GM18526 (cell line): ENCODE measurements around the gene UBR2.

ENCODE experiments used
- POLR2A ChIP-seq: IDR thresholded peaks from 3 replicates; pipeline ENCODE4 v1.6.1; 2011; ENCODE audit not compliant: insufficient read length; ENCODE audit errors: extremely low read depth

Gene UBR2

DNA sequence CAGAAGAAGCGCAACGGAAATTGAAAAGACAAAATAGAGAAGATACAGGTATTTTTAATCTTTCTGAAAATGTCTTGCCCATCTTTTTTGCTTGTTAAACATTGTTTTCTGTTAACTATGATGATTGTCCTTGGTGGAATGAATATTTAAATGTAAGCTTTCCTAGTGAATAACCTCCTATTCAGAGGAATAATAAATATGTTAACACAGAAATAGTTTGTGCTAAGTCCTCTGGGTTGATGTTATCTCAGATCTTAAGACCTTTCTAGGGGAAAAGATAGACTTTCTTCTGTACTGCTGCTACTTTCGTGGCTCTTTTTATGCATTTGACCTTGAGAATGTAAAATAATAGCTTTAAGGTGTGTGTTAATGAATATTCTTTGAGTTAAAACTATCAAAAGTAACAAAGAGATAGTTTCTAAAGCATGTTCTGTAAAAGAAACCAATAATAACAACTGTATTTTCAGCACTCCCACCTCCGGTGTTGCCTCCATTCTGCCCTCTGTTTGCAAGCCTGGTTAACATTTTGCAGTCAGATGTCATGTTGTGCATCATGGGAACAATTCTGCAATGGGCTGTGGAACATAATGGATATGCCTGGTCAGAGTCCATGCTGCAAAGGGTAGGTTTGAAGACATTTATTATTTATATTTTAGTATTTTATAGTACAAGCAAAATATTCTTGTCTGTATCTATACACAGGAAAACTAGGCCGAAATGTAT is 88.4 kb downstream of the UBR2 start:
- TF ChIP-seq POLR2A: no peak

- TF ChIP-seq POLR2A: no peak
Measured at GRCh38 chr6:42653851-42654250, 90.0 kb downstream of the UBR2 start.

- TF ChIP-seq POLR2A: no peak
Measured at GRCh38 chr6:42659806-42660205, 96.0 kb downstream of the UBR2 start.

- TF ChIP-seq POLR2A: no peak
Measured at GRCh38 chr6:42661540-42662153, 97.8 kb downstream of the UBR2 start.

DNA sequence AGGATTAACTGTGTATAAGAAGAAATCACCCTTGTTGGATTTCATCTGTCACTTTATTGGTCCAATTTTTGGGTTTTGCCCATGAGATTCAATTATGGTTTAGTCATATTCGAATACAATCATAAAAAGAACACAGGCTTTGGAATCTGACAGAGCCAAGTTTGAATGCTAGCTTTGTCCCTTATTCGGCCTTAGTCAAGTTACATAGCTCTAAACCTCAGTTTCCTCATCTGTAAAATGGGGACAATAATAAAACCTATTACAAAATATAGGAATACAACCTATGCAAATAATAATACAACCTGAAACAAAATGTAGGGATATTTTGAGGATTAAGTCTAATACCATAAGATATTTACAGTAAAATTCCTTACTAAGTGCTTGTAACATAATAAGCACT is 100.9 kb downstream of the UBR2 start:
- no peak for TF ChIP-seq POLR2A

GRCh38 chr6:42674780-42675179 is 111.0 kb downstream of the UBR2 start:
- no peak for TF ChIP-seq POLR2A

- TF ChIP-seq POLR2A: no peak
Measured at GRCh38 chr6:42679358-42679757, 115.5 kb downstream of the UBR2 start.

- TF ChIP-seq POLR2A: no peak
Measured at GRCh38 chr6:42688281-42688680, 124.5 kb downstream of the UBR2 start.

DNA sequence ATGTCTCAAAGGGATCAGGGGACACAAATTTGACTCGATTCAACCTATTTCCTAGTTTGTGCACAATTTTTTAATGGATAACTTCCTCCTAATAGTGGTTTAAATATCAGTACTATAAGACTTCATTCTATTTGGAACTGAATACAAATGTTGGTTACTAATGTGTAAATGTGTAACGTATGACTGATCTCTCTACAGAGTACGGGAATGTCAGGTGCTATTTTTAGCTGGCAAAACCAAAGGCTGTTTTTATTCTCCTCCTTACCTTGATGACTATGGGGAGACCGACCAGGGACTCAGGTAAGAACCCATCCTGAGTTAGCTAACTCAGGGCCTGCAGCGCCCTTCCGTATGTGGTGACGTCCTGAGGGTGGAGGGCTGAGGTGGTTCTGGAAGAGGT is 125.5 kb downstream of the UBR2 start:
- no peak for TF ChIP-seq POLR2A

- TF ChIP-seq POLR2A: no peak
Measured at GRCh38 chr6:42690151-42690702, 126.4 kb downstream of the UBR2 start.

GRCh38 chr6:42690872-42691271 is 127.0 kb downstream of the UBR2 start:
- no peak for TF ChIP-seq POLR2A

- TF ChIP-seq POLR2A: no peak
Measured at GRCh38 chr6:42692137-42692911, 128.5 kb downstream of the UBR2 start.

GRCh38 chr6:42693725-42694323 is 130.0 kb downstream of the UBR2 start:
- TF ChIP-seq POLR2A: no peak

DNA sequence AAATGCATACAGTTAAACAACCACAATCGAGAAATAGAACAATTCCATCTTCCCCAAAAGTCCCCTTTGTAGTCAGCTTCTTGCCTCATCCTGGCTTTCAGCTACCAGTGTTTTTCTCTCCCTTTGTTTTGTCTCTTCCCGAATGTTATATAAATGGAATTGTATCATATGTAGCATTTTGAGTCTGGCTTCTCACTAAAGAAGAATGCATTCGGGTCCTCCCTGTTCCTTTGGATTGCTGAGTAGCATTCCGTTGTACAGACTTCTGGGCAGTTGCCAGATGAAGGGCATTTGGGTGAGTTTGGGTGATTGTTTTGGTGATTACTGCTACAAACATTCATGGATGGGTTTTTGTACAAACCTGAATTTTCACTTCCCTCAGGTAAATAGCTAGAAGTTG is 130.8 kb downstream of the UBR2 start:
- no peak for TF ChIP-seq POLR2A

GRCh38 chr6:42696526-42697267 is 132.9 kb downstream of the UBR2 start:
- no peak for TF ChIP-seq POLR2A
